Peyer's patch (tissue), 4 donors: ENCODE results near the gene SEC24B.

ENCODE experiments used
- CTCF ChIP-seq, 6 experiments: fragments of 450-650 bp in 4 of 6; fragments of 200-600 bp in 2 of 6; sonication (generic) in 1 of 6; IDR thresholded peaks; one replicate each; pipeline ENCODE4 v1.5.1; 2017 to 2019; ENCODE audit warnings: antibody characterized with exemption in 6 of 6, mild to moderate bottlenecking in 3 of 6, moderate library complexity in 1 of 6
- POLR2A ChIP-seq, 2 donors: fragments of 450-650 bp; IDR thresholded peaks; one replicate each; pipeline ENCODE4 v1.5.1; 2017; ENCODE audit warnings: antibody characterized with exemption in 2 of 2, mild to moderate bottlenecking in 2 of 2, moderate library complexity in 2 of 2

- TF ChIP-seq CTCF (IDR thresholded peaks at IDR 0.05) (no peak), POLR2A (IDR thresholded peaks at IDR 0.05) (no peak)
Observed at GRCh38 chr4:109557433-109557832, 123.8 kb downstream of the SEC24B start.
